ENCODE measurements around the gene PDE4C.

Gene PDE4C

GRCh38 chr19:18264137-18264854, 38.1 kb upstream of the PDE4C start:
- Histone ChIP-seq H3K27me3 (replicated peaks; ENCODE audit: control insufficient read depth, insufficient read depth, low read length) (no peaks in the 10 kb centered on the region), H3K9me3 (ENCODE audit: control insufficient read depth, low read length) (no peaks in the 10 kb centered on the region), H3K9ac (ENCODE audit: low read length) (no peak overlapping the region), H3K4me1 (ENCODE audit: control insufficient read depth, insufficient read depth, low read length) (peaks cover 9% of the 10 kb centered on the region), H3K36me3 (ENCODE audit: control insufficient read depth, insufficient read depth, low read length, severe bottlenecking) (peaks cover 22% of the 10 kb centered on the region), H3K4me3 (ENCODE audit: low read length) (no peak overlapping the region)
- no peak for DNase-seq (ENCODE audit: low read depth)

- Histone ChIP-seq H3K9ac (ENCODE audit: low read length) (no peak overlapping the region), H3K4me3 (ENCODE audit: low read length) (no peak overlapping the region), H3K36me3 (ENCODE audit: control insufficient read depth, insufficient read depth, low read length, severe bottlenecking) (peaks cover 22% of the 10 kb centered on the region)
Measured at GRCh38 chr19:18263324-18264136, 37.3 kb upstream of the PDE4C start.

GRCh38 chr19:18262917-18263316, 36.7 kb upstream of the PDE4C start:
- H3K9ac ChIP-seq (ENCODE audit: low read length) = no peak overlapping the region

More at GRCh38 chr19:18263324-18264136, 37.3 kb upstream of the PDE4C start:
- DNase-seq (ENCODE audit: low read depth) = no peak
- Histone ChIP-seq H3K27me3 (replicated peaks; ENCODE audit: control insufficient read depth, insufficient read depth, low read length) (no peaks in the 10 kb centered on the region), H3K9me3 (ENCODE audit: control insufficient read depth, low read length) (no peaks in the 10 kb centered on the region), H3K4me1 (ENCODE audit: control insufficient read depth, insufficient read depth, low read length) (peaks cover 9% of the 10 kb centered on the region)

GRCh38 chr19:18262144-18262543, 35.9 kb upstream of the PDE4C start:
- Histone ChIP-seq H3K27me3 (replicated peaks; ENCODE audit: control insufficient read depth, insufficient read depth, low read length) (no peaks in the 10 kb centered on the region), H3K9ac (ENCODE audit: low read length) (no peak overlapping the region), H3K36me3 (ENCODE audit: control insufficient read depth, insufficient read depth, low read length, severe bottlenecking) (peaks cover 20% of the 10 kb centered on the region), H3K4me1 (ENCODE audit: control insufficient read depth, insufficient read depth, low read length) (peaks cover 9% of the 10 kb centered on the region), H3K4me3 (ENCODE audit: low read length) (no peak overlapping the region), H3K9me3 (ENCODE audit: control insufficient read depth, low read length) (no peaks in the 10 kb centered on the region)
- DNase-seq (ENCODE audit: low read depth) = no peak

More at GRCh38 chr19:18262917-18263316, 36.7 kb upstream of the PDE4C start:
- DNase-seq (ENCODE audit: low read depth) = no peak
- Histone ChIP-seq H3K27me3 (replicated peaks; ENCODE audit: control insufficient read depth, insufficient read depth, low read length) (no peaks in the 10 kb centered on the region), H3K9me3 (ENCODE audit: control insufficient read depth, low read length) (no peaks in the 10 kb centered on the region), H3K36me3 (ENCODE audit: control insufficient read depth, insufficient read depth, low read length, severe bottlenecking) (peaks cover 22% of the 10 kb centered on the region), H3K4me1 (ENCODE audit: control insufficient read depth, insufficient read depth, low read length) (peaks cover 9% of the 10 kb centered on the region), H3K4me3 (ENCODE audit: low read length) (no peak overlapping the region)

GRCh38 chr19:18261474-18261873, 35.2 kb upstream of the PDE4C start:
- Histone ChIP-seq H3K4me3 (ENCODE audit: low read length) (no peak overlapping the region), H3K36me3 (ENCODE audit: control insufficient read depth, insufficient read depth, low read length, severe bottlenecking) (peaks cover 13% of the 10 kb centered on the region), H3K9me3 (ENCODE audit: control insufficient read depth, low read length) (no peaks in the 10 kb centered on the region), H3K9ac (ENCODE audit: low read length) (no peak overlapping the region), H3K4me1 (ENCODE audit: control insufficient read depth, insufficient read depth, low read length) (peaks cover 9% of the 10 kb centered on the region), H3K27me3 (replicated peaks; ENCODE audit: control insufficient read depth, insufficient read depth, low read length) (no peaks in the 10 kb centered on the region)
- DNase-seq (ENCODE audit: low read depth) = no peak

GRCh38 chr19:18259893-18260292, 33.7 kb upstream of the PDE4C start:
- H3K27me3 ChIP-seq (replicated peaks; ENCODE audit: control insufficient read depth, insufficient read depth, low read length) = peaks cover 3% of the 10 kb centered on the region
- no peak overlapping the region for H3K9ac ChIP-seq (ENCODE audit: low read length)
- no peaks in the 10 kb centered on the region for H3K9me3 ChIP-seq (ENCODE audit: control insufficient read depth, low read length)
- DNase-seq (ENCODE audit: low read depth) = no peak
- no peak overlapping the region for H3K4me3 ChIP-seq (ENCODE audit: low read length)
- H3K4me1 ChIP-seq (ENCODE audit: control insufficient read depth, insufficient read depth, low read length) = peaks cover 9% of the 10 kb centered on the region
- H3K36me3 ChIP-seq (ENCODE audit: control insufficient read depth, insufficient read depth, low read length, severe bottlenecking) = no peaks in the 10 kb centered on the region

- Histone ChIP-seq H3K27me3 (replicated peaks; ENCODE audit: control insufficient read depth, insufficient read depth, low read length) (peaks cover 3% of the 10 kb centered on the region), H3K9me3 (ENCODE audit: control insufficient read depth, low read length) (no peaks in the 10 kb centered on the region), H3K36me3 (ENCODE audit: control insufficient read depth, insufficient read depth, low read length, severe bottlenecking) (no peaks in the 10 kb centered on the region), H3K4me3 (ENCODE audit: low read length) (no peak overlapping the region), H3K4me1 (ENCODE audit: control insufficient read depth, insufficient read depth, low read length) (peaks cover 9% of the 10 kb centered on the region), H3K9ac (ENCODE audit: low read length) (no peak overlapping the region)
- no peak for DNase-seq (ENCODE audit: low read depth)
Measured at GRCh38 chr19:18257503-18258470, 31.5 kb upstream of the PDE4C start.

- no peaks in the 10 kb centered on the region for H3K9me3 ChIP-seq (ENCODE audit: control insufficient read depth, low read length)
- DNase-seq (ENCODE audit: low read depth) = no peak
- peaks cover 3% of the 10 kb centered on the region for H3K4me1 ChIP-seq (ENCODE audit: control insufficient read depth, insufficient read depth, low read length)
- no peaks in the 10 kb centered on the region for H3K36me3 ChIP-seq (ENCODE audit: control insufficient read depth, insufficient read depth, low read length, severe bottlenecking)
- no peak overlapping the region for H3K9ac ChIP-seq (ENCODE audit: low read length)
- H3K4me3 ChIP-seq (ENCODE audit: low read length) = no peak overlapping the region
- H3K27me3 ChIP-seq (replicated peaks; ENCODE audit: control insufficient read depth, insufficient read depth, low read length) = peaks cover 7% of the 10 kb centered on the region
Measured at GRCh38 chr19:18254546-18255503, 28.6 kb upstream of the PDE4C start.

GRCh38 chr19:18253716-18254115, 27.5 kb upstream of the PDE4C start:
- no peaks in the 10 kb centered on the region for H3K36me3 ChIP-seq (ENCODE audit: control insufficient read depth, insufficient read depth, low read length, severe bottlenecking)
- H3K27me3 ChIP-seq (replicated peaks; ENCODE audit: control insufficient read depth, insufficient read depth, low read length) = peaks cover 9% of the 10 kb centered on the region
- no peaks in the 10 kb centered on the region for H3K4me1 ChIP-seq (ENCODE audit: control insufficient read depth, insufficient read depth, low read length)
- no peak overlapping the region for H3K4me3 ChIP-seq (ENCODE audit: low read length)
- no peaks in the 10 kb centered on the region for H3K9me3 ChIP-seq (ENCODE audit: control insufficient read depth, low read length)
- DNase-seq (ENCODE audit: low read depth) = no peak
- no peak overlapping the region for H3K9ac ChIP-seq (ENCODE audit: low read length)

GRCh38 chr19:18253130-18253529, 26.9 kb upstream of the PDE4C start:
- Histone ChIP-seq H3K4me3 (ENCODE audit: low read length) (no peak overlapping the region), H3K36me3 (ENCODE audit: control insufficient read depth, insufficient read depth, low read length, severe bottlenecking) (no peaks in the 10 kb centered on the region), H3K4me1 (ENCODE audit: control insufficient read depth, insufficient read depth, low read length) (no peaks in the 10 kb centered on the region), H3K27me3 (replicated peaks; ENCODE audit: control insufficient read depth, insufficient read depth, low read length) (peaks cover 9% of the 10 kb centered on the region), H3K9me3 (ENCODE audit: control insufficient read depth, low read length) (no peaks in the 10 kb centered on the region), H3K9ac (ENCODE audit: low read length) (no peak overlapping the region)
- DNase-seq (ENCODE audit: low read depth) = no peak

All from adipocyte (in vitro differentiated cells).